Colon (tissue), 2 donors: ENCODE measurements around the gene NPAS2.

Experiments used
- FAIRE-seq: peaks from 2 replicates; lab custom pipeline; 2012; peaks lifted over from hg19 to GRCh38; lab: Jason Lieb, UNC
- donor health status: control.
- donor health status: control.

Gene NPAS2

DNA sequence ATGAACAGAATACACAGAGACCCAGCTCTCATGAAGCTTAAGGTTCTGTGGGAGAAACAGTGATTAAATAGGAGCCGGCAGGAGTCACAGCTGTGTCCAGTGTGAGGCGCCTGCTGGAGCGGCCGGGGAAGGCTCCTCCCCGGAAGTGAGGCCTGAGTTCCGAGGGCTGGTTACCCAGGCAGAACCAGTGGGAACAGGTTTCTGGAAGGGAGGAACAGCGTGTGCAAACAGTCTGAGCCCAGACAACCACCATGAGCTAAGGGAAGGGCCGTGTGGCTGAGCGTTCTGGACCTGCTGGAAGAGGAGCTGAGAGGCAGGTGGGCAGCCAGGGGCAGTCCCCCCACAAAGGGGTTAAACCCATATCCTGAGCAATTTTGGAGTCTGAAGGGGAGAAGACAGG, 26.0 kb upstream of the NPAS2 start:
- no peak for FAIRE-seq

DNA sequence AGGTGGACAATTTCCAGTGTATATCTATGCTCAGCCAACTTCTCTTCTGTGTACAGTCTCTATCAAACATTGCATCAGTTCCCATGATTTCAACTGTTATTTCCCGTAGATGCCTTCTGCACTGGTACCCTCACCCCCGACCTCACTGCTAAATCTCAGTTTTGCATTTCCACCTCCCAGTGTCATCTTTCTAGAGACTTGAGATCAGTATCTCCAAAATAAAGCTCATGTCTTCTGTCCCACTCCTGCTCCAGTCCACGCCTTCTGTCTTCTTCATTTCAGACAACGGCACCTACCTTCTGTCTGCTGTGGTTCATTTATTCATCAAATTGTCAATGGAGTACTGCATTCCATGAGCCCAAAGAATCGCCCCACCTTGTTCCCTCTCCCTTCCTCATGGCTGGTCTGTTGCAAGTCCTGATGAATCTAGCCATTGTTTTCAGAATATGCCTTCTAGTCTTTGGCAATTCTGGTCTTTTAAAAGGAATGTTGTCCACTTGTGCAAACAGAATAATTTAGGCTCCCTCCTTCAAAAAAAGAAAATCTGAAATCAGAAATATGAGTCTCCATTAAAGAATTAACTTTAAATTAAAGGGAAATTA, 23.3 kb upstream of the NPAS2 start:
- FAIRE-seq = no peak

DNA sequence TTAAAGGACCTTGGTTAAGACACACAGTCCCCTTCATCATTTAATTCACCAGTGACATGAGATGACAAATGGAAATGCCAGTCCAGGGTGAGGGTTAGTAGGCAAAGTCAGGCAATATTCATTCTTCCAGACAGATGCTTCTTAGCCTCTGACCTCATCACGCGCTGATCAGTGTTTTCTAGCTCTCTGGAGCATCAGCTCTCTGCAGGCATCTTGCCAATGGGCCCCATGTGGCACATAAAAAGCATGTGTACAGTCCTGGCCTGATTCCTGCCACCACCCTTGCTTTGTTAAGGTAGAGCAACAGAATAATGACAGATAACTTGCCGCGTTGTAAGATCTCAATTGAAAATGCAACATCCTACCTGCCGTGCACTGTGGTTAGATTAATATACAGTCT, 20.3 kb upstream of the NPAS2 start:
- no peak for FAIRE-seq

DNA sequence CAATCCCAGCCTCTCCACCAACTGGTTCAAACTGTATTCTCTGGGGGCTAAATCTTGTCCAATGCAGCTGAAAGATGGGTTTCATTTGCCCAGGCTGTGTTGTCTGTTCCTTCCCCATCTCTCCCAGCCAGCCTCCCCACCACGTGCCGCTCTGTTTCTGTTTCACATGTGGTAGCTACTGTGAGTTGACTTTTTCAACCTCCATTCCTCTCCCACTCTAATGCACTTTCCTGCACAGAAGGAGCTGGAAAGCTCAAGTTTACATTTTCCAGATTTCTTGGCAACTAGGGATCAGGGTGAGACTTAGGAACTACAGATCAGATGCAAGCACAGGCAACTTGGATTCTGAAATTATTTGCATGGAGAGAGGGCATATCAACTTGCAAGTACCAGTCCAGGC, 19.0 kb upstream of the NPAS2 start:
- no peak for FAIRE-seq

DNA sequence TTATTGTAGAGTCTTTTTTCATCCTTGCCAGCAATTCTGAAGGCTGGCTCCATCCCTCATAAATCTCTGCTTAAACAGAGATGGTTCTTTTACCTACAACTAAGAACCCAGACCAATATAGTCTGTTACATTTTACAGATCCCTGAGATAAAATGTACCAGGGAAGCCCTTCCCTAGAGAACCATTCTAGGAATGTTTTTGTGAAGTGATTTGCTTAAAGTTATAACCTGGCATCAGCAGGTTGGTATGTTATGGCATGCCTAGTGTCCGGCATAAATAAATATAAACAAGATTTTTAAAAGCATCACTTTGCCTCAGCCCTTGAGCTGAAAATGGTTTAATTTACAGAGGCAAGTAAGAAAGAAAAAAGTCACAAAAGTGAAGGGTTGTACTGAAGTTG, 18.5 kb upstream of the NPAS2 start:
- FAIRE-seq = no peak

DNA sequence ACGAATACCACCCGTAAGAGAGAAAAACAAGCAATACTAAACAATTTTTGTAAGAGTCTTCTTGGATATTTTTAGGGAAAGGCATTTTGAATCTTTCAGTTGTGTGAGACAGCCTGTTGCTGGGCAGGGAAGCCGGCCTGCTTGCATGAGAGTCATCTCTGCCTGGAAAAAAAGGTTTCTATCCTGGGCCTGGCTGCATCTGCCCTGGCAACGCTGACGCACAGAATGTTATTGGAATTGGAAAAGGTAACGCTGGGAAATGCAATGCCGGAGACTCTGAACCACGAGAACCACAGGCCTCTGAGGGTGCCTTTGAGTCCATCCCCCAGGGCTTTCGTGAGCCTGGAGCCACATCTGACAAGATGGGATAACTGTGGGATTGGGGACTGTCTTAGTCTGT, 17.9 kb upstream of the NPAS2 start:
- FAIRE-seq = no peak

DNA sequence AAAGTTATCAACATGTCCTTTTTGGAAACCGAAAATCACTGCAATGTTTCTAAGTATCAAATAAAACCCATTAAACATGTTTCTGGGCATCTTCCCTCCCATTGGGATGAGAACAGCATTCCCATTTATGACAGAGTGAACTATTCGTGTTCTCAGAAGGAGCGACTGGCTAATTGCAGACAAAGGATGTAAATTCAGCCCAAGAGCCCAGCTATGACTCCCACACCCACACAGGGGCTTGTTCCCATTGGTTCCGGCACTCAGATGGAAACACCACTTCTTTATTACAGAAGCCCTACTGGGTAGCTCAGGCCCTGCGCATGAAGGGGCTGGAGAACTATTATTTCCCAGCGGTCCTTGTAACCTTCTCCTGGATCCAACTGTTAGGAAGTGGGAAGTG, 16.6 kb upstream of the NPAS2 start:
- no peak for FAIRE-seq

DNA sequence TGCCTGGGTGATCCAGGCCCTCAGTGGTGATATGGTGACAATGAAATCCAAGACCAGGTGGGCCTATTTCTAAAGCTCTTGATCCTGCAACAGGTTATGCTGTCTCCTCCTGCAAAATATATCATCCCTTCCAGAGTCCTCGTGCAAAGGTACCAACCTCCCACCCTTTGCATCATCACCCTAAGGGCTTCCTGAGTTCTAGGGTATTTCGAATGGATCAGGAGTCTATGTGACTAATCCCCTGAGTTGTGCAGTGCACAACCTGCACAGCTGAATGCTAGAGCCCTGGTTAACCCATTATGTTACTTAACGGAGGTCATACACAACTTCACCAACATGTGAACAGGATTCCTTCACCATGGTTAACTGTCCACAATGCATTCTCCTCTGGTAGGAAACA, 13.4 kb upstream of the NPAS2 start:
- FAIRE-seq = no peak

DNA sequence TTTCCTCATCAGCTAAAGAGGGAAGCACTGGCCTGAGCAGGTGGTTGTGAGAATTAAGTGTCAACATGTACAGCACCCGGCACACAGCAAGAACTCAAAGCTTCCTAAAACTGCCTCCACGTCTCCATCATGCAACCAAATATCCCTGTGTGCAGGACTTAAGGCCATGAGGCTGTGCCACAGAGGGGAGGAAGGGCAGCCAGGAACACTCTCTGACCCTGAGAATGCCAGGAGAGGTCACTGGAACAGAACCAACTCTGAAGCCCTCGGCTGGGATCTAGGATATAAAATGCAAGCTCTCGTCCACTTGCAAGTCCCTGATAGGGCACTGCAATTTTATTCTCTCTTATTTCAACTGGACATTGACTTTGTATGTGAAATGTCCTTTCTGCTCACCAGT, 12.2 kb upstream of the NPAS2 start:
- FAIRE-seq = no peak

DNA sequence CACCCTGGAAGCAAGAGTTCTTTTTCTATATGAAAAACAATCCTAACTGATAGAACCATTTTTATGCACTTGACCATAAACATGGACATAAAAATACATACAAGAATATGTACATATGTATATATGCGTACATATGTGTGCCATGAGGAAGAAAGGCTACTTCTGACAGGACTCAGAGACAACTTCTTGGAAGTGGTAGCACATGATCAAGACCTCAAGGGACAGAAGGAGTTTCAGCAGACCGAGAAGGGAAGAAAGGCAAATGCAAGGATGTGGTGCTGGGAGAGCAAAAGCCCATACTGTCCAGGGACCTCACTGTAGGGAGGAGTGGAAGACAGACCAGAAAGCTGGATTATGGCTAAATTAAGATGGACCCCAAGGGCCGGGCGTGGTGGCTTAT, 11.4 kb upstream of the NPAS2 start:
- FAIRE-seq = no peak

DNA sequence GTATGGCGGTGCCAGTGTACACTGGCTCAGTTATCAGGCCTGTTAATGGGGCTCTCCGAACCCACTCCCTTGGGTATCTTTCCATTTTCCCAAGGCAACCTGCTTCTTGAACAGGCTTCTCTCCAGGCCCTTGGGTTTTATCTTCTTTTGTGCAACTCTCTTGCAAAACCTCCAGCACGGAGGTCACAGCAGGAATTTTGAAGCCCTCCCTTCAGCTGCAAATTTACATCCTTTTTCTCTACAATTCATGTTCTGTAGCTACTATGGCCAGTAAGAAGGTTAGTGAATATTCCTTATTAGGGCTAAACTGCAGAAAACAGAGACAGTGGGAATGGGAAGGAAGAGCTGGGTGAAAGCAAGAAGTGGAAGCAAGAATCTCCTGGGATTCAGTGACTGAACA, 10.4 kb upstream of the NPAS2 start:
- no peak for FAIRE-seq

DNA sequence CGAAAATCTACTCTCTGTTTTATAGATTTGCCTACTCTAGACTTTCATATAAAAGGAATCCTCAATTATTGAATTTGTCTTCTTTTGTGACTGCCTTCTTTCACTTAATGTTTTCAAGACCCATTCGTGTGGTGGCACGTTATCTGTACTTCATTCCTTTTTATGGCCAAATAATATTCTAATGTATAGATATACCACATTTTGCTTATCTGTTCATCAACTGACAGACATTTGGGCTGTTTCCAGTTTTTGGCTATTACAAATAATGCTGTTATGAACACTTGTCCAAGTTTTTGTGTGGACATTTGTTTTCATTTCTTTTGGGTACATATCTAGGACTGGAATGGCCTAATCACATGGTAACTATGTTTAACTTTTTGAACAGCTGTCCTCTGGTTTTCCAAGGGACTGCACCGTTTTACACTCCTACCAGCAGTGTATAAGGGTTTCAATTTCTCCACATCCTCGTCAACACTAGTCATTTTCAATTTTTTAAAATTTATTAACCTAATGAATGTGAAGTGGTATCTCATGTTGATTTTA, 9.3 kb upstream of the NPAS2 start:
- FAIRE-seq = no peak

DNA sequence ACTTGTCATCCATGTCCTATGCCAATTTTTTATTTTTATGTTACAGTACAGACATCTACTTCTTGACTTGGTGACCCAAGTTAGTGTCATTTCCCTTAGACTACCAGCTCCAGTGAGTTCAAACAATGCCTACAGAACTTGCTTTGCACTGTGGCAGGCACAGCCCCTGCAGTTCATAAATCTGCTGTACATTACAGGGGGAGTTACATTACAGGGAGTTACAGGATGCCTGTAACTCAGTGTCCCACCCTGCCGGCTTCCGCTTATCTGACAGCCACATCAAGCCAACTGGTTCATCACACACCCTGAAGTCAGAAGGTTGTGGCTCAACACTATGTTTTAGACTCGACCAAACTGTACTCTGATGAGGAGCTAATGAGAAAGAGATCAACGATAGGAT, 7.8 kb upstream of the NPAS2 start:
- FAIRE-seq = no peak

DNA sequence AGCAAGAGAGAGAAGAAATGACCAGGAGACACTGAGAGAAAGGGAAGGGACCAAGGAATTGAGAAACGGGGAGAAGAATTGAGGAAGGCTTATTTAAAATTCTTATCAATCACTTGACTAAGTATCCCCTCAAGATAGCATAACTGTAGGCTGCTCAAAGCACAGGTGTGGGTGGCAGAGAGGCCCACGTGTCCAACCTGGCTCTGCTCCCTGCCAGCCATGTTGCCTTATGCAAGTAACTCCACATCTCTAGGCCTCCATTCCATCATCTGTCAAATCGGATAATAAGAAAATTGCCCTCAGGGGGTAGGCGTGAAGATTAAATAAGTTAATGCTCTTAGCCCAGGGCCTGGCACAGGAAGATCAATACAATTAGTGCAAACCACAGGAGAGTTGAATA, 7.4 kb upstream of the NPAS2 start:
- no peak for FAIRE-seq

DNA sequence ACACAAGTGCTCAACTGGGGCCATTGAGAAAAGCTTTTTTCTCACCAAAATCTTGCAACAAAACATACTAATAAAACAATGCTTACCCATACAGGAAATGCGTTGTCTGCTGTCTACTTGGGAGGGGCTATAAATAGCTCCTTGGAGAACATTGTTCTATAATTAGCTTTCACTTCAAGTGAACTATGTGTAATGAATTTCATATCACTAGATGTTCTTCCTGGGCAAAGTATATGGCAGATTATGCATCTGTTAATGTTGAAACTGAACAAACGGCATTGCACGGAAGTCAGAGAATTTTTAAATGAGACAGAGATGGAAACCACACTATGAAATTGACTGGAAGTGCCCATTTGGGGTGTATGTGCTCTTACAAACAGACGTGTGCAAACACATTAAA, 6.4 kb upstream of the NPAS2 start:
- no peak for FAIRE-seq

DNA sequence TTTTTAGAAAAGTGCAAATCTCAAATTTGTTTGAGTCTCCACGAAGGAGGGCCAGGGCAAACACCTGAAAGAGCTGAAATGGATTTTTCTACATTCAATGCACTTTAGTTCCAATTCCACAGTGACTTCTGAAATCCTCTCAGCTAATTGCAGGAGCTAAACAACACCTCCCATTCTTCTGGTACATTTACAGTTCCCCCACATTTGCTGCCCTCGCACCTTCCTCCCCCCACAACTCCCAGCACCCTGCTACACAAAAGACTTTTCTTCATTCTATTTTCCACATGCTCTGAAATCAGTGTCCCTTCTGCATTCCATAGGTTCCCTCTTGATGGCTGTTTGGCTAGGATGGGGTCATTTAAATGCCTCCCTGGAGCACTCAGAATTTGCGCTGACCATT, 5.9 kb upstream of the NPAS2 start:
- no peak for FAIRE-seq

DNA sequence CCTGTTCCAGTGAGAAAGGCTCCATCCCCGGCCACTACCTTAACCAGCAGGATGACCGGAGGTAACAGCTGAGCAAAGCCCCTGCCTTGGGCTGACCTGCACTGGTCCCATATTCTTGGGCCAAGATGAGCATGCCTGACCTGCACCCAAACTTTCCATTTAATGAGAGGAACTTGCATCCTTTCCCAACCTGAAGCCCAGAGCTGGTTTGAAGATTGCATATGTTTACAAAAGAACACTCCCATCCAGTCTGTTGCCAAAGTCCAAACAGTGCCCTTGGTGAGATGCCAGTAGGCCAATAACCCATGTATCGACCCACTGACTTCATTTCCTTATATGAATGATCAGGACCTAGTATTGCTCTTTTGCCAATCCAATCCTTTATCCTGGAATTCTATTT, 5.5 kb upstream of the NPAS2 start:
- FAIRE-seq = no peak

DNA sequence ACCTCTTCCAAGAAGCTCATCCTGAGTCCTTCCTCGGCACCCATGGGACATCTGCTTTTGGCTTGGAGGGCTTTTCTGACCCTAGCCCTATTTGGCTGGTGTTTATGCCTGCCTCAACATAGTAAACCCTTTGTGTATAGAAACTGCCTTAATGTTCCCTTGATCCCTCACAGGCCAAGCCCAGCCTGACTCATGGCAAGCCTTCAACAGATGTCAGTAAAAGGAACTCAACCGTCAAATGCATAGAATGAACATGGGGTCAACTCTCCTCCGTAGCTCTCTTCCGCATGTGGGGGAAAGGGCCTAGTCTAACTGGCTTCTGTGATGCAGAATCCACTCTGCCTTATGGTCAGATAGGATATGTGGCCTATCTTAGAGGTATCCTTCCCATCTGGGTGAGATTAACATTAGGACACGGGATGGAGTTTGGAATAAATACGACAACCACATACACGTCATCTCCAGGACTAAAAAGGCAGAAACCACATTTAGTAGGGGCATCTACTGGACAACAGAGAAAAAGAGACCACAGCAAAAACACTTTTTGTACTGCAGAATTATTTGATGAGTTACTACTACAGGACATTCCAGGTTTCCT, 2.5 kb upstream of the NPAS2 start:
- FAIRE-seq = no peak

DNA sequence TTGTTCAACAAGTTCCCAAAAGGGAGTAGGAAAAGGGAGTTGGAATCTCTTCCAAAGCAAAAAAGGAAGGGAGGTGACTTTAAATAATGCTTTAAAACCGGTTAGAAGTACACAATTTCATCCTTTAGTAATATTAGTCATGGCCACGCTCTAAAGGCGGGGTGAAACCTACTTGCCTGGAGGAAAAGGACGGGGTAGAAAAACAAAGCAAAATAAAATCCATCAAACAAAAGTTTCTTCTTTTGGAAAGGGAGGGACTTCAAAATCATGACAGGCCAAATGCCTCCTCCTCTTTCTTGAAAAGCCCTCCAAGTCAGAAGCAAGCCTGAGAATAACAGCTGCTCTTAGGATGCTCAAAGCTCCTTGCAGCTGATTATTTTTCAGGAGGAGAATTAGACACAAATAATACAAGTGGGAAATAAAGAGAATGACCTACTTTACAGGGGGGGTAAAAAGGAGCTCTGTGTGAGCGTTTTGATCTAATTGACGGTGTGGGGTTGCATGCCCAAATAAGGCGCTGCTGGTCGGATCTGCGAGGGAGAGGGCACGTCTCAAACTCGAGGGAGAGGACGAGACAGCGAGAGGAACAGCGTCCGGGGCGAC, 1.8 kb upstream of the NPAS2 start:
- FAIRE-seq = no peak

DNA sequence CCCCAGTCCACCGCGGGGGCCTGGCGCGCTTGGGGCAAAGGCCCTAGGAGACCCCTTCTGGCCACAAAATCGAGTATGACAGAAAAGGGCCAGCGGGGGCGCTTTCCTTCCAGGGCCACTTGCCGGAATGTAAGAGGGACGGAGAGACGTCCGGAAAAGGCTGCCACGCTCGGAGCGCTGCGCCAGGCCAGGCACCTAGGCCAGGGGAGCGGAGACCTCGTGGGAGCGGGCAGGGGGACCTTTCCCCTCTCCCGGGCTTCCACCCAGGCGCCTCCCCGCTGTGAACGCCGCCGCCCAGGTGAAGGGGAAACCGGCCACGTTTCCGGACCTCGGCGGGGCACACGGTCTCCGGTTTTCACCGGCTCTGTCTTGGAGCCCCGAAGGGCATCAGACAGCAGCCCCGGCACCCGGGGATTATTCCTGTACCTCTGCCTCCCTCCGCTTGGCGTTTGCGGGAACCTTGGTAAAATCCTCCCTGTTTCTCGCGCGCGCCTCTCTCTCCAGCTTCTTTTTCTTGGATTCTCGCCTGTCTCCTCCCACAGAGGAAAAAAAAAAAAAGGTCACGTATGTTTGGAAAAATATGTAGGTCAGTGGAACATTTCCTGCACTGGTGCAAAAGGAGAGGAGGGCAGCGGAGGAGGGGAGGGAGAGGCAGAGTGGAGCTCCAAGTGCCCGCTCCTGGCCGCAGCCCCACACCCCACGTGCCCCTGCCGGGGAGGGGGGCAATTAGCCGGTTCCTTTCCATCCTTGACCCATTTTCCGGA, 1.2 kb upstream of the NPAS2 start:
- FAIRE-seq = no peak

DNA sequence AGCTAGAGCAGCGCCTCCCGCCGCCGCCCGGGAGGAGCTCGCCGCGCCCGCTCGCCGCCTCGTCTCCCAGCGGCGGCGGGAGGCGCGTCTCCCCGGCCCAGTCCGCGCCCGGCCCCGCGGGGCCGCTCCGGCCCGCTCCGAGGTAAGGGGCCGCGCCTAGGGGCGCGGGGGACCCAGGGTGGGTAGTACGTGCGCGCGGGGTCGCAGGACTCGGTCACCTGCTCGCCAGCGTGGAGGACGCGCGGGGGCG, 259 bp downstream of the NPAS2 start:
- no peak for FAIRE-seq

DNA sequence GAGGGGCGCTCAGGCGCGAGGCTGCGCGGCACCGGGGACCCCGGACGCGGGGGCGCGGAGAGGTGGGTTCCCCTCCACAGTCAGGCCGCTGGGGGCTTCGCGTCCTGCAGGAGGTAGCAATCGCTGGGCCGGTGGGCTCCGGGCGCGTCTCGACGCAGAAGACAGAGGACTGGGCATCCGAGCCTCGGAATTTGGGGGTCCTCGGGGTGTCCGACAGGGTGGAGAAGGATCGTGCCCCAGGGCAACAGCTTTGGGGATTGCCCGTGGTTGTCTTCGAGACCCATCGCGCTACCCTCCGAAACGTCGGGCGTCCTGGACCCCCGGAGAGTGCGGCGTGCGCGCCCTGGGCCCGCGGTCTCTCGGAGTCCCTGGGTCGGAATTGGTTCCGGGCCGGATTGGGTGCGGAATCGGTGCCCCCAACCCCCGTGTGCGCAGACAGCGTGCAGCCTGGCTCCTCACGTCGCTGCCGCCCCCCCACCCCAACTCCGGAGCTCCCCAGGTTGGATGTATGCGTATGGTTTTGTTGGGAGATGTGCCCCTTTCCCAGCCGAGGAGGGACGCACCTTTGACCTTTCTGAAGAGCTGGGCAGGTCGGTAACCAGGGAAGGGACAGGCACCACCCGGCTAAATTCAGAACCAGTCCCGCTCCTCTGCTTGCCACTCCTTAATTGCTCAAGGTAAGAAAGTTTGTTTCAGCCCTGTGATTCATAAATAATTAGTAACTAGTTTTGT, 750 bp downstream of the NPAS2 start:
- FAIRE-seq = no peak
